HCT116 (cell line): ENCODE results near the gene SHC2. TPM values are rescaled to one million over a fixed set of nuclear protein-coding genes. Genes with fewer than 3 reads are reported as not detected.
"Not testable (repeated sequence)": the region's sequence is repeated elsewhere in the genome, so short reads cannot be mapped to it uniquely, and the experiment has no call there.

Experiments
- ATAC-seq: fragments of 200-7000 bp; cut with Tn5 transposase; 2 replicates; pipeline ENCODE4 v1.9.1; 2020; ENCODE audit warnings: mild to moderate bottlenecking, moderate library complexity
- BruUV-seq: library from RNA; stranded (reverse); fragments of 400-500 nt; replicated peaks from 2 replicates; lab custom pipeline; 2021; lab: Mats Ljungman, UMichigan
- CTCF ChIA-PET: fragments of 300-600 bp; sonication (Branson Sonifier 250); formaldehyde crosslinking; loops from one replicate; lab custom pipeline; 2021; ENCODE audit warnings: antibody characterized with exemption; lab: Charles Lee
- POLR2A ChIA-PET: fragments of 300-600, 350-600 bp; sonication (Branson Sonifier 250); formaldehyde crosslinking; loops from one replicate; lab custom pipeline; 2021; ENCODE audit warnings: antibody characterized with exemption; lab: Charles Lee
- RAD21 ChIA-PET, 2 experiments: fragments of 300-600 bp; sonication (Branson Sonifier 250); formaldehyde crosslinking; loops; one replicate each; lab custom pipeline; 2023; ENCODE audit warnings: low total read pairs in 2 of 2; ENCODE audit not compliant: uncharacterized antibody in 2 of 2, unreplicated experiment in 2 of 2, low non-redundant PET in 1 of 2; lab: Charles Lee
- DNase-seq: peaks from one replicate; pipeline ENCODE4 v3.0.0-alpha.2; 2010; ENCODE audit warnings: low read depth, low spot score
- H2AFZ ChIP-seq: fragments of 200-600 bp; shearing (Covaris generic), sonication (generic); 2 replicates; pipeline ENCODE4 v1.6.1; 2017; ENCODE audit warnings: low read depth, mixed run types, mixed read lengths, antibody characterized with exemption, low read length; ENCODE audit not compliant: poor library complexity, severe bottlenecking
- H3K27ac ChIP-seq: 2 replicates; pipeline ENCODE4 v1.5.1; 2012; ENCODE audit warnings: low read depth, low read length
- H3K27me3 ChIP-seq: fragments of 200-600 bp; sonication (generic); 2 replicates; pipeline ENCODE4 v1.6.1; 2016; ENCODE audit warnings: mixed run types, low read length, mixed read lengths; ENCODE audit not compliant: insufficient read depth
- H3K36me3 ChIP-seq, 2 experiments: fragments of 200-500 bp in 1 of 2; fragments of 200-600 bp in 1 of 2; sonication (Bioruptor generic) in 1 of 2; sonication (generic) in 1 of 2; 2 replicates each; pipeline versions ENCODE4 v1.5.1 to v1.6.1; 2014 to 2016; ENCODE audit warnings: low read length in 2 of 2, inconsistent platforms in 1 of 2, mixed read lengths in 1 of 2, mixed run types in 1 of 2; ENCODE audit not compliant: insufficient read depth in 2 of 2, control insufficient read depth in 1 of 2
- H3K4me1 ChIP-seq, 2 experiments: fragments of 200-600 bp in 1 of 2; sonication (generic) in 1 of 2; 2 replicates each; pipeline versions ENCODE4 v1.5.1 to v1.6.1; 2012 to 2017; ENCODE audit warnings: low read length in 2 of 2, inconsistent platforms in 1 of 2, mild to moderate bottlenecking in 1 of 2, mixed read lengths in 1 of 2, mixed run types in 1 of 2, moderate library complexity in 1 of 2; ENCODE audit not compliant: insufficient read depth in 2 of 2, control insufficient read depth in 1 of 2
- H3K4me2 ChIP-seq: fragments of 200-600 bp; sonication (generic); 2 replicates; pipeline ENCODE4 v1.6.1; 2017; ENCODE audit warnings: mixed run types, low read length, mixed read lengths
- H3K4me3 ChIP-seq, 2 experiments: fragments of 200-600 bp in 1 of 2; sonication (generic) in 1 of 2; replicated peaks in 1 of 2; 2 replicates each; pipeline ENCODE4 v1.5.1; 2011 to 2016; ENCODE audit warnings: low read length in 2 of 2, control low read depth in 1 of 2, low read depth in 1 of 2, mild to moderate bottlenecking in 1 of 2, mixed read lengths in 1 of 2, mixed run types in 1 of 2
- H3K79me2 ChIP-seq: fragments of 200-600 bp; sonication (generic); 2 replicates; pipeline ENCODE4 v1.6.1; 2017; ENCODE audit warnings: mild to moderate bottlenecking, mixed run types, low read length, moderate library complexity, mixed read lengths; ENCODE audit not compliant: insufficient read depth
- H3K9ac ChIP-seq: fragments of 200-600 bp; sonication (generic); 2 replicates; pipeline ENCODE4 v1.6.1; 2016; ENCODE audit warnings: low read length, mixed read lengths
- H3K9me2 ChIP-seq: fragments of 200-600 bp; sonication (generic), shearing (Covaris generic); 2 replicates; pipeline ENCODE4 v1.6.1; 2017; ENCODE audit warnings: mixed run types, mild to moderate bottlenecking, moderate library complexity; ENCODE audit not compliant: insufficient read depth
- H3K9me3 ChIP-seq, 2 experiments: fragments of 200-500 bp in 1 of 2; fragments of 200-600 bp in 1 of 2; sonication (Bioruptor generic) in 1 of 2; sonication (generic) in 1 of 2; 2 replicates each; pipeline ENCODE4 v1.6.1; 2014 to 2017; ENCODE audit warnings: low read length in 2 of 2, mixed read lengths in 2 of 2, inconsistent platforms in 1 of 2, low read depth in 1 of 2, mild to moderate bottlenecking in 1 of 2, mixed run types in 1 of 2, moderate library complexity in 1 of 2; ENCODE audit not compliant: control insufficient read depth in 1 of 2, insufficient read depth in 1 of 2
- H4K20me1 ChIP-seq: fragments of 200-600 bp; sonication (generic), shearing (Covaris generic); 2 replicates; pipeline ENCODE4 v1.6.1; 2017; ENCODE audit warnings: mixed run types, mild to moderate bottlenecking, moderate library complexity; ENCODE audit not compliant: insufficient read depth
- RAD21 ChIP-seq: IDR thresholded peaks from 2 replicates; pipeline ENCODE4 v1.6.1; 2012; ENCODE audit warnings: low read depth, mild to moderate bottlenecking
- intact Hi-C: fragments of 100-400 bp; cut with micrococcal nuclease; formaldehyde crosslinking; loops from 2 replicates; pipeline ENCODE4 v1.10.0; 2022
- total RNA-seq: library from RNA; stranded (reverse); gene quantifications from one replicate; pipeline ENCODE4 v1.2.1, GENCODE V29; 2021; ENCODE audit not compliant: unreplicated experiment
- TF ChIP-seq, protein P1 (sequence below): IDR thresholded peaks from 2 replicates; pipeline ENCODE4 v1.6.1; 2012

SHC2 gene
- total RNA-seq, 1 experiment from 2014 or later = 2.5 TPM

DNA sequence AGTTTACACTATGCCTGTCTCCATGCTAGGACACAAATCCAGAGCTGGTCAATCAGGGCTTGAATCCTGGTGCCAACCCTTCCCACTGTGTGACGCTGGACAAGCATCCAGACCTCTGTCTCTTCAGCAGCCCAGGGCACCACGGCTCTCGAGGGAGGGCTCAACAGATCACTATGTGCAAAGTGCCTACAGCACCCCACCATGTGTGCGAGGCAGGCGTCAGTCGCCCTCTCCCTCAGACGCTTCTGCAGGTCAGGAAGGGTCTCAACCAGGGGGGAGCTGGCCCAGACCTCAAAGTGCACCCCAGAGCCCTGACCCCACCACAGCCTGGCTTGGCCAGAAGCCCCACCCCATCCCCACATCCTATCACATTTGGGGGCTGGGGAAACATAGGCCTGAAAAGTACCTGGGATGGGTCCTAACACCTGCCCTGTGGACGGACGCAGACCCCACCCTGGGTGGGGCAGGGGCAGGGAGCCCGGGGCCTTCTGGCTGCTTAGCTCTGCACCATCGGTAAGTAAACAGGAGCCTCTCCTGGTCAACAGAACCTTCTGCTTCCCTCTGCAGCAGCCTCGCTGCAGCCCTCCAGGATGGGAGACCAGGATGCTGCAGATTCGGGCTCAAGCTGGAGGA, 49.0 kb downstream of the SHC2 start:
- H4K20me1 ChIP-seq = no peaks in the 10 kb centered on the region
- H3K9me3 ChIP-seq = no peaks in the 10 kb centered on the region
- no peaks in the 10 kb centered on the region for H3K9me2 ChIP-seq
- intact Hi-C loops = no loop called here
- H3K4me1 ChIP-seq = peaks cover 4 to 14% of the 10 kb centered on the region in 2 experiments; a peak in 3 of 4 replicates
- POLR2A ChIA-PET = no interaction called here
- DNase-seq (no peak), ATAC-seq (no peak)
- no peak overlapping the region for H3K4me3 ChIP-seq
- CTCF ChIA-PET = no interaction called here
- TF ChIP-seq RAD21 = no peak
- TF ChIP-seq, protein P1, sequence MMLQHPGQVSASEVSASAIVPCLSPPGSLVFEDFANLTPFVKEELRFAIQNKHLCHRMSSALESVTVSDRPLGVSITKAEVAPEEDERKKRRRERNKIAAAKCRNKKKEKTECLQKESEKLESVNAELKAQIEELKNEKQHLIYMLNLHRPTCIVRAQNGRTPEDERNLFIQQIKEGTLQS = no peak
- peaks cover 4% of the 10 kb centered on the region; the same call in 1 of the 2 replicates for H3K27me3 ChIP-seq
- no peaks in the 10 kb centered on the region for H3K79me2 ChIP-seq
- H3K4me2 ChIP-seq = no peak overlapping the region
- H2AFZ ChIP-seq = no peak overlapping the region
- H3K36me3 ChIP-seq = no peaks in the 10 kb centered on the region
- RAD21 ChIA-PET = no interaction called here
- no TSS peak for BruUV-seq
- H3K9ac ChIP-seq = no peak overlapping the region
- no peak overlapping the region for H3K27ac ChIP-seq

GRCh38 chr19:411121-411722, 49.6 kb downstream of the SHC2 start:
- H3K79me2 ChIP-seq, H3K27ac ChIP-seq, H3K27me3 ChIP-seq, H3K4me3 ChIP-seq, H3K9me3 ChIP-seq, H3K4me2 ChIP-seq, DNase-seq, H4K20me1 ChIP-seq, CTCF ChIA-PET, H3K36me3 ChIP-seq, intact Hi-C loops, RAD21 ChIA-PET, BruUV-seq, H3K9me2 ChIP-seq, H3K9ac ChIP-seq, H2AFZ ChIP-seq, ATAC-seq, POLR2A ChIA-PET: not testable (repeated sequence)
- peaks cover 4 to 14% of the 10 kb centered on the region in 2 experiments; a peak in 3 of 4 replicates for H3K4me1 ChIP-seq
